ENCODE results near the gene WDCP.

GRCh38 chr2:24007693-24008092 is 39.5 kb downstream of the WDCP start:
- no peak for TF ChIP-seq EZH2 (IDR thresholded peaks at IDR 0.05; ENCODE audit: borderline replicate concordance, low read length)
- TF ChIP-seq CTCF (conservative IDR thresholded peaks at IDR 0.05 in 1 of 2, IDR thresholded peaks at IDR 0.05 in 1 of 2; ENCODE audit: extremely low read depth in 1 of 2, insufficient read depth in 1 of 2, low read depth in 1 of 2, low read length in 2 of 2): no peak

Data from mammary epithelial cell (primary cell).